Panc1 (cell line): ENCODE data around the gene PNRC1.

ENCODE experiments used
- POLR2AphosphoS5 ChIP-seq: IDR thresholded peaks from 2 replicates; pipeline ENCODE4 v1.6.1; 2012; ENCODE audit warnings: mild to moderate bottlenecking, low read depth, low read length, moderate library complexity
- SIN3A ChIP-seq: IDR thresholded peaks from 2 replicates; pipeline ENCODE4 v1.6.1; 2012; ENCODE audit warnings: low read depth, mild to moderate bottlenecking, low read length, moderate library complexity, borderline replicate concordance; ENCODE audit not compliant: insufficient read depth
- TCF7L2 ChIP-seq: IDR thresholded peaks from 2 replicates; pipeline ENCODE4 v1.6.1; 2011; ENCODE audit warnings: mild to moderate bottlenecking, low read depth, low read length, inconsistent platforms
- TF ChIP-seq, protein P1 (sequence below): fragments of 450-650 bp; IDR thresholded peaks from 2 replicates; pipeline ENCODE4 v1.5.1; 2017; ENCODE audit warnings: mild to moderate bottlenecking
- TF ChIP-seq, protein P2 (sequence below), 2 experiments: IDR thresholded peaks; 2 replicates each; pipeline ENCODE4 v1.6.1; 2011 to 2012; ENCODE audit warnings: low read depth in 2 of 2, control low read depth in 1 of 2, low read length in 1 of 2, mild to moderate bottlenecking in 1 of 2, moderate library complexity in 1 of 2; ENCODE audit not compliant: insufficient read depth in 1 of 2

DNA sequence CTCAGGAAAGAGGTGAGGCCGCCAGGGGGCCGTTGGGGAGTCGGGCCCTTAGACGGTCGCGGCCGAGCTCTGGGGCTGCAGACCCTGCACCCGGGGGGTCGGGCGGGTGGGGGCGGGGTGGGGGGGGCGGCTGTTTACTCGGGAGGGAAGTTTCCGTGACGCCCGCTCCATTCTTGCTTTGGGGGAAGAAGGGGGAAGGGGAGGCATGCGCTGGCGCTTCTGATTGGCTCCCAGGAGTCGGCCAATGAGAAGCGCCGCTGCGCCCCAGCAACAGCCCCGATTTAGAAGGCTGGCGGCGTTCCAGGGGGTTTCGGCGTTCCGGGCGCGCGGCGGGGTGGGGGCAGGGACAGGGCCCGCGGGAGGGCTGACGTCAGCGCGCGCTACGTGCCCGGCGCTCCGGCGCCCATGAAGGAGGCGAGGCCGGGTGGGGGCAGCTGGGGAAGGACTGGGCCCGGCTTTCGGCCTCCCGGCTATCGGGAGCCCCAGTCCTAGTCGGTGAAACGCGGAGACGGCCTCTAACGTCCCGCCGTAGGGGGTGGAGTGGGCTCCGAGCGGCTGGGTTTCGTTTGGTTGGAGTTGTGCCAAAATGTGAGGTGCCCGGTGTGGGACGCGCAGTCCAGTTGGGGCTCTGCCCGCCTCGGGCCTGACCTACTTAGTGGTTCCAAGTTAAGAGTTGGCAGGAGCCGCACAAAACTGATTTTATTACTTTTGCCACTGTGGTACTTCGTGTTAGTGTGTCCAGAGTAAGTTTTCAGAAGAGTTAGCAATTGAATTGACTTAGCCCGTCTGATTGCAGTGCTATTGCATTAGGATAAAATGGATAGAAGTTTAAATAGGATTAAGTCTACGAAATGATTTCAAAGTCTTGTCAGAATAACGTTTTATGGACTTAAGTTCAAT is 1.1 kb downstream of the PNRC1 start:
- TF ChIP-seq SIN3A (peak; percentile 82; the same call in 1 of the 2 replicates), POLR2AphosphoS5 (peak; percentile 90), TCF7L2 (no peak)
- TF ChIP-seq, protein P1, sequence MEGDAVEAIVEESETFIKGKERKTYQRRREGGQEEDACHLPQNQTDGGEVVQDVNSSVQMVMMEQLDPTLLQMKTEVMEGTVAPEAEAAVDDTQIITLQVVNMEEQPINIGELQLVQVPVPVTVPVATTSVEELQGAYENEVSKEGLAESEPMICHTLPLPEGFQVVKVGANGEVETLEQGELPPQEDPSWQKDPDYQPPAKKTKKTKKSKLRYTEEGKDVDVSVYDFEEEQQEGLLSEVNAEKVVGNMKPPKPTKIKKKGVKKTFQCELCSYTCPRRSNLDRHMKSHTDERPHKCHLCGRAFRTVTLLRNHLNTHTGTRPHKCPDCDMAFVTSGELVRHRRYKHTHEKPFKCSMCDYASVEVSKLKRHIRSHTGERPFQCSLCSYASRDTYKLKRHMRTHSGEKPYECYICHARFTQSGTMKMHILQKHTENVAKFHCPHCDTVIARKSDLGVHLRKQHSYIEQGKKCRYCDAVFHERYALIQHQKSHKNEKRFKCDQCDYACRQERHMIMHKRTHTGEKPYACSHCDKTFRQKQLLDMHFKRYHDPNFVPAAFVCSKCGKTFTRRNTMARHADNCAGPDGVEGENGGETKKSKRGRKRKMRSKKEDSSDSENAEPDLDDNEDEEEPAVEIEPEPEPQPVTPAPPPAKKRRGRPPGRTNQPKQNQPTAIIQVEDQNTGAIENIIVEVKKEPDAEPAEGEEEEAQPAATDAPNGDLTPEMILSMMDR = 0 out of 2 replicates have a peak, but pooled peaks have one; percentile 10
- TF ChIP-seq, protein P2, sequence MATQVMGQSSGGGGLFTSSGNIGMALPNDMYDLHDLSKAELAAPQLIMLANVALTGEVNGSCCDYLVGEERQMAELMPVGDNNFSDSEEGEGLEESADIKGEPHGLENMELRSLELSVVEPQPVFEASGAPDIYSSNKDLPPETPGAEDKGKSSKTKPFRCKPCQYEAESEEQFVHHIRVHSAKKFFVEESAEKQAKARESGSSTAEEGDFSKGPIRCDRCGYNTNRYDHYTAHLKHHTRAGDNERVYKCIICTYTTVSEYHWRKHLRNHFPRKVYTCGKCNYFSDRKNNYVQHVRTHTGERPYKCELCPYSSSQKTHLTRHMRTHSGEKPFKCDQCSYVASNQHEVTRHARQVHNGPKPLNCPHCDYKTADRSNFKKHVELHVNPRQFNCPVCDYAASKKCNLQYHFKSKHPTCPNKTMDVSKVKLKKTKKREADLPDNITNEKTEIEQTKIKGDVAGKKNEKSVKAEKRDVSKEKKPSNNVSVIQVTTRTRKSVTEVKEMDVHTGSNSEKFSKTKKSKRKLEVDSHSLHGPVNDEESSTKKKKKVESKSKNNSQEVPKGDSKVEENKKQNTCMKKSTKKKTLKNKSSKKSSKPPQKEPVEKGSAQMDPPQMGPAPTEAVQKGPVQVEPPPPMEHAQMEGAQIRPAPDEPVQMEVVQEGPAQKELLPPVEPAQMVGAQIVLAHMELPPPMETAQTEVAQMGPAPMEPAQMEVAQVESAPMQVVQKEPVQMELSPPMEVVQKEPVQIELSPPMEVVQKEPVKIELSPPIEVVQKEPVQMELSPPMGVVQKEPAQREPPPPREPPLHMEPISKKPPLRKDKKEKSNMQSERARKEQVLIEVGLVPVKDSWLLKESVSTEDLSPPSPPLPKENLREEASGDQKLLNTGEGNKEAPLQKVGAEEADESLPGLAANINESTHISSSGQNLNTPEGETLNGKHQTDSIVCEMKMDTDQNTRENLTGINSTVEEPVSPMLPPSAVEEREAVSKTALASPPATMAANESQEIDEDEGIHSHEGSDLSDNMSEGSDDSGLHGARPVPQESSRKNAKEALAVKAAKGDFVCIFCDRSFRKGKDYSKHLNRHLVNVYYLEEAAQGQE (IDR thresholded peaks at IDR 0.05; ENCODE audit: insufficient read depth in 1 of 2, low read depth in 2 of 2, low read length in 1 of 2) = no peak
